NT2/D1 (cell line): ENCODE data around the gene MED28.

Experiments
- DNase-seq: peaks from one replicate; pipeline ENCODE4 v3.0.0-alpha.2; 2011; ENCODE audit warnings: low read depth, low spot score
- H3K27me3 ChIP-seq: 2 replicates; pipeline ENCODE4 v1.6.0; 2011; ENCODE audit warnings: mild to moderate bottlenecking; ENCODE audit not compliant: insufficient read length, insufficient read depth
- H3K36me3 ChIP-seq: 2 replicates; pipeline ENCODE4 v1.6.1; 2011; ENCODE audit warnings: mild to moderate bottlenecking, low read length, mixed read lengths; ENCODE audit not compliant: insufficient read depth, insufficient read length
- H3K4me1 ChIP-seq: 2 replicates; pipeline ENCODE4 v1.5.1; 2011; ENCODE audit not compliant: insufficient read depth, insufficient read length
- H3K4me3 ChIP-seq: 2 replicates; pipeline ENCODE4 v1.5.1; 2011; ENCODE audit warnings: low read depth; ENCODE audit not compliant: insufficient read length
- H3K9ac ChIP-seq: 2 replicates; pipeline ENCODE4 v1.6.0; 2011; ENCODE audit warnings: low read depth; ENCODE audit not compliant: insufficient read length
- H3K9me3 ChIP-seq: 2 replicates; pipeline ENCODE4 v1.5.1; 2011; ENCODE audit warnings: mild to moderate bottlenecking, low read length; ENCODE audit not compliant: insufficient read depth
- SUZ12 ChIP-seq: IDR thresholded peaks from 2 replicates; pipeline ENCODE4 v1.6.1; 2011; ENCODE audit not compliant: insufficient read length, insufficient read depth; ENCODE audit errors: extremely low read depth
- YY1 ChIP-seq: IDR thresholded peaks from 2 replicates; pipeline ENCODE4 v1.6.1; 2011; ENCODE audit not compliant: insufficient read length, insufficient read depth
- ZNF274 ChIP-seq: IDR thresholded peaks from 2 replicates; pipeline ENCODE4 v1.6.1; 2011; ENCODE audit warnings: mild to moderate bottlenecking, low read depth, low read length

The MED28 gene

GRCh38 chr4:17623451-17624001 lies 9.1 kb downstream of the MED28 start:
- Histone ChIP-seq H3K4me3 (no peak overlapping the region), H3K27me3 (no peaks in the 10 kb centered on the region), H3K36me3 (peaks cover 98% of the 10 kb centered on the region), H3K4me1 (no peaks in the 10 kb centered on the region), H3K9me3 (no peaks in the 10 kb centered on the region), H3K9ac (no peak overlapping the region)
- no peak for DNase-seq
- TF ChIP-seq YY1, result no peak
- no peak for TF ChIP-seq SUZ12
- TF ChIP-seq ZNF274, result no peak

GRCh38 chr4:17624821-17625220 lies 10.4 kb downstream of the MED28 start:
- Histone ChIP-seq H3K9me3 (no peaks in the 10 kb centered on the region), H3K9ac (no peak overlapping the region), H3K4me3 (no peak overlapping the region), H3K4me1 (no peaks in the 10 kb centered on the region), H3K27me3 (no peaks in the 10 kb centered on the region), H3K36me3 (peaks cover 98% of the 10 kb centered on the region)
- DNase-seq, result no peak
- no peak for TF ChIP-seq ZNF274
- no peak for TF ChIP-seq YY1
- no peak for TF ChIP-seq SUZ12

- Histone ChIP-seq H3K36me3 (peaks cover 97% of the 10 kb centered on the region), H3K9ac (no peak overlapping the region), H3K27me3 (no peaks in the 10 kb centered on the region), H3K4me1 (no peaks in the 10 kb centered on the region), H3K4me3 (no peak overlapping the region), H3K9me3 (no peaks in the 10 kb centered on the region)
- TF ChIP-seq SUZ12 (no peak), YY1 (no peak), ZNF274 (no peak)
- DNase-seq, result no peak
Observed at GRCh38 chr4:17630228-17630627, 15.8 kb downstream of the MED28 start.

- peaks cover 82% of the 10 kb centered on the region for H3K36me3 ChIP-seq
Observed at GRCh38 chr4:17633600-17633999, 19.2 kb downstream of the MED28 start.

GRCh38 chr4:17635056-17635455 lies 20.6 kb downstream of the MED28 start:
- Histone ChIP-seq H3K27me3 (no peaks in the 10 kb centered on the region), H3K36me3 (peaks cover 76% of the 10 kb centered on the region)

More at GRCh38 chr4:17633600-17633999, 19.2 kb downstream of the MED28 start:
- TF ChIP-seq SUZ12 (no peak), ZNF274 (no peak), YY1 (no peak)
- H3K4me1 ChIP-seq, result peaks cover 4% of the 10 kb centered on the region
- H3K9ac ChIP-seq, result no peak overlapping the region
- no peaks in the 10 kb centered on the region for H3K27me3 ChIP-seq
- no peak overlapping the region for H3K4me3 ChIP-seq
- H3K9me3 ChIP-seq, result no peaks in the 10 kb centered on the region
- DNase-seq, result no peak

GRCh38 chr4:17636341-17636695 lies 21.9 kb downstream of the MED28 start:
- Histone ChIP-seq H3K9ac (no peak overlapping the region), H3K27me3 (no peaks in the 10 kb centered on the region), H3K36me3 (peaks cover 64% of the 10 kb centered on the region), H3K4me3 (no peak overlapping the region), H3K9me3 (no peaks in the 10 kb centered on the region), H3K4me1 (peaks cover 4% of the 10 kb centered on the region)
- DNase-seq, result no peak
- no peak for TF ChIP-seq ZNF274
- TF ChIP-seq YY1, result no peak
- no peak for TF ChIP-seq SUZ12

More at GRCh38 chr4:17635056-17635455, 20.6 kb downstream of the MED28 start:
- Histone ChIP-seq H3K4me1 (peaks cover 4% of the 10 kb centered on the region), H3K4me3 (no peak overlapping the region), H3K9ac (no peak overlapping the region), H3K9me3 (no peaks in the 10 kb centered on the region)
- no peak for DNase-seq
- TF ChIP-seq ZNF274 (no peak), SUZ12 (no peak), YY1 (no peak)

GRCh38 chr4:17636696-17637622 lies 22.5 kb downstream of the MED28 start:
- H3K4me1 ChIP-seq, result peaks cover 4% of the 10 kb centered on the region
- DNase-seq, result peak; percentile 77
- TF ChIP-seq SUZ12 (no peak), ZNF274 (no peak), YY1 (no peak)
- H3K9ac ChIP-seq, result no peak overlapping the region
- H3K4me3 ChIP-seq, result no peak overlapping the region
- no peaks in the 10 kb centered on the region for H3K27me3 ChIP-seq
- no peaks in the 10 kb centered on the region for H3K9me3 ChIP-seq
- peaks cover 57% of the 10 kb centered on the region for H3K36me3 ChIP-seq
